GM10248 (cell line): Measurements from ENCODE around the gene TMEM33.

Experiments used
- CTCF ChIA-PET: fragments of 300-600 bp; sonication (Branson Sonifier 250); formaldehyde crosslinking; extraction: SDS; loops from one replicate; lab custom pipeline; 2021; ENCODE audit warnings: antibody characterized with exemption; lab: Yijun Ruan, JAX
- POLR2A ChIA-PET: fragments of 350-650 bp; sonication (Branson Sonifier 250); formaldehyde crosslinking; extraction: SDS; loops from one replicate; lab custom pipeline; 2020; ENCODE audit warnings: antibody characterized with exemption; lab: Yijun Ruan, JAX
- DNase-seq: peaks from one replicate; pipeline ENCODE4 v3.0.0; 2012; ENCODE audit errors: extremely low spot score
- CTCF ChIP-seq: IDR thresholded peaks from 2 replicates; pipeline ENCODE4 v1.5.1; 2012; ENCODE audit warnings: mild to moderate bottlenecking, low read depth; ENCODE audit errors: extremely low read depth, missing control alignments, control extremely low read depth

TMEM33 gene

GRCh38 chr4:41976775-41977516, 41.7 kb downstream of the TMEM33 start:
- no peak for DNase-seq
- POLR2A ChIA-PET: interaction anchor here (0.7 kb wide), 1 partner anchor 16 kb away, joined by 3 read pairs; no protein-coding TSS in a partner anchor
- no peak for TF ChIP-seq CTCF
- CTCF ChIA-PET: interaction anchor here (0.9 to 2.8 kb wide), 4 partner anchors 10 to 13 kb away, joined by 4 to 10 read pairs (median 8); no protein-coding TSS in a partner anchor

GRCh38 chr4:41977709-41978108, 42.5 kb downstream of the TMEM33 start:
- DNase-seq: no peak
- CTCF ChIA-PET: interaction anchor here (0.9 to 2.8 kb wide), 3 partner anchors 9 to 14 kb away, joined by 4 to 10 read pairs (median 9); no protein-coding TSS in a partner anchor
- TF ChIP-seq CTCF: no peak
- POLR2A ChIA-PET: interaction anchor here (0.6 kb wide), 1 partner anchor 37 kb away, joined by 3 read pairs; no protein-coding TSS in a partner anchor

- no peak for TF ChIP-seq CTCF
- POLR2A ChIA-PET: no interaction called here
- CTCF ChIA-PET: interaction anchor here (1.2 kb wide), 1 partner anchor 15 kb away, joined by 4 read pairs; no protein-coding TSS in a partner anchor
- no peak for DNase-seq
Observed at GRCh38 chr4:41981456-41981855, 46.2 kb downstream of the TMEM33 start, which contains the start of gene DCAF4L1. Gene DCAF4L1, plus strand, starts transcription at chr4:41981756. Its CDS starts 37 bp downstream, at chr4:41981793.

GRCh38 chr4:41982716-41983115, 47.5 kb downstream of the TMEM33 start:
- TF ChIP-seq CTCF: no peak
- no peak for DNase-seq
- POLR2A ChIA-PET: no interaction called here
- CTCF ChIA-PET: interaction anchor here (1.2 kb wide), 1 partner anchor 16 kb away, joined by 4 read pairs; no protein-coding TSS in a partner anchor

- ChIA-PET CTCF (interaction anchor here (0.9 kb wide), 1 partner anchor 18 kb away, joined by 3 read pairs; no protein-coding TSS in a partner anchor), POLR2A (no interaction called here)
- no peak for DNase-seq
- TF ChIP-seq CTCF: no peak
Observed at GRCh38 chr4:41985151-41985550, 49.9 kb downstream of the TMEM33 start.

GRCh38 chr4:41989994-41990364, 54.8 kb downstream of the TMEM33 start:
- no peak for TF ChIP-seq CTCF
- no peak for DNase-seq
- CTCF ChIA-PET: interaction anchor here (0.9 to 1.7 kb wide), 4 partner anchors 14 to 290 kb away, joined by 3 to 5 read pairs (median 4); no protein-coding TSS in a partner anchor
- POLR2A ChIA-PET: no interaction called here
